Nephron (organoid): Measurements from ENCODE around the gene KLK14.
A peak's percentile ranks its signal among the peaks of the same experiment; 100 is the strongest.

ENCODE experiments used
- H3K27ac Mint-ChIP-seq, 3 experiments: 2 replicates each; pipeline ENCODE4 v1.8.0; 2020; ENCODE audit warnings: mixed read lengths in 3 of 3, mild to moderate bottlenecking in 2 of 3, moderate library complexity in 1 of 3
- H3K27me3 Mint-ChIP-seq: 2 replicates; pipeline ENCODE4 v1.8.0; 2021; ENCODE audit warnings: low read depth, mild to moderate bottlenecking, moderate library complexity, mixed read lengths
- H3K36me3 Mint-ChIP-seq: 2 replicates; pipeline ENCODE4 v1.8.0; 2020; ENCODE audit warnings: low read depth, mixed read lengths
- H3K4me1 Mint-ChIP-seq: 2 replicates; pipeline ENCODE4 v1.8.0; 2020; ENCODE audit warnings: mixed read lengths
- H3K4me3 Mint-ChIP-seq, 3 experiments: 2 replicates each; pipeline ENCODE4 v1.8.0; 2020; ENCODE audit warnings: mild to moderate bottlenecking in 3 of 3, mixed read lengths in 3 of 3, moderate library complexity in 2 of 3
- H3K9me3 Mint-ChIP-seq: 2 replicates; pipeline ENCODE4 v1.8.0; 2020; ENCODE audit warnings: mixed read lengths
- CTCF ChIP-seq, 3 experiments: fragments of 200-600 bp; sonication (generic); IDR thresholded peaks; one replicate each; pipeline ENCODE4 v1.5.0; 2021; ENCODE audit warnings: antibody characterized with exemption in 3 of 3; ENCODE audit not compliant: unreplicated experiment in 3 of 3

The KLK14 gene

GRCh38 chr19:51096473-51097165 is 13.9 kb upstream of the KLK14 start:
- H3K27me3 Mint-ChIP-seq: no peaks in the 10 kb centered on the region
- H3K27ac Mint-ChIP-seq: no peak overlapping the region
- H3K36me3 Mint-ChIP-seq: peaks cover 6% of the 10 kb centered on the region
- no peak overlapping the region for H3K4me3 Mint-ChIP-seq
- no peaks in the 10 kb centered on the region for H3K9me3 Mint-ChIP-seq
- no peaks in the 10 kb centered on the region for H3K4me1 Mint-ChIP-seq
- peak in 1 of 3 experiments; percentile 15 for TF ChIP-seq CTCF (IDR thresholded peaks at IDR 0.05; ENCODE audit: unreplicated experiment in 3 of 3)

- no peak overlapping the region for H3K4me3 Mint-ChIP-seq
- no peaks in the 10 kb centered on the region for H3K36me3 Mint-ChIP-seq
- TF ChIP-seq CTCF (IDR thresholded peaks at IDR 0.05; ENCODE audit: unreplicated experiment in 3 of 3): peak; percentile 68 to 73 (median 68)
- H3K27ac Mint-ChIP-seq: no peak overlapping the region
- no peaks in the 10 kb centered on the region for H3K27me3 Mint-ChIP-seq
- H3K4me1 Mint-ChIP-seq: no peaks in the 10 kb centered on the region
- no peaks in the 10 kb centered on the region for H3K9me3 Mint-ChIP-seq
These were observed 12.1 kb upstream of the KLK14 start for GRCh38 chr19:51094696-51095279.

- Mint-ChIP-seq H3K4me1 (no peaks in the 10 kb centered on the region), H3K36me3 (no peaks in the 10 kb centered on the region), H3K4me3 (no peak overlapping the region), H3K27me3 (no peaks in the 10 kb centered on the region), H3K27ac (no peak overlapping the region), H3K9me3 (no peaks in the 10 kb centered on the region)
- no peak for TF ChIP-seq CTCF (IDR thresholded peaks at IDR 0.05; ENCODE audit: unreplicated experiment in 3 of 3)
These were observed 11.0 kb upstream of the KLK14 start for GRCh38 chr19:51093510-51094345.

GRCh38 chr19:51093101-51093500 is 10.4 kb upstream of the KLK14 start:
- Mint-ChIP-seq H3K36me3 (no peaks in the 10 kb centered on the region), H3K4me1 (no peaks in the 10 kb centered on the region), H3K27me3 (no peaks in the 10 kb centered on the region), H3K4me3 (no peak overlapping the region), H3K9me3 (no peaks in the 10 kb centered on the region), H3K27ac (no peak overlapping the region)
- no peak for TF ChIP-seq CTCF (IDR thresholded peaks at IDR 0.05; ENCODE audit: unreplicated experiment in 3 of 3)

GRCh38 chr19:51091895-51092873 is 9.5 kb upstream of the KLK14 start:
- Mint-ChIP-seq H3K27ac (no peak overlapping the region), H3K4me1 (no peaks in the 10 kb centered on the region), H3K36me3 (no peaks in the 10 kb centered on the region), H3K9me3 (no peaks in the 10 kb centered on the region), H3K4me3 (no peak overlapping the region), H3K27me3 (no peaks in the 10 kb centered on the region)
- TF ChIP-seq CTCF (IDR thresholded peaks at IDR 0.05; ENCODE audit: unreplicated experiment in 3 of 3): no peak
